AG04450 (cell line): ENCODE measurements around the gene SCRN1. TPM values are rescaled to one million over a fixed set of nuclear protein-coding genes. Genes with fewer than 3 reads are reported as not detected.

Experiments used
- CTCF ChIA-PET: fragments of 300-600, 350-600 bp; formaldehyde crosslinking; extraction: SDS; loops from one replicate; lab custom pipeline; 2022; ENCODE audit warnings: antibody characterized with exemption, inconsistent platforms; lab: Charles Lee
- POLR2A ChIA-PET: fragments of 350-600 bp; formaldehyde crosslinking; extraction: SDS; loops from one replicate; lab custom pipeline; 2021; ENCODE audit warnings: antibody characterized with exemption, inconsistent platforms; lab: Yijun Ruan, JAX
- DNase-seq: peaks from one replicate; pipeline ENCODE4 v3.0.0-alpha.2; 2011; ENCODE audit warnings: low read depth, low spot score
- H3K27ac ChIP-seq: one replicate; pipeline ENCODE4 v1.5.1; 2012; ENCODE audit warnings: low read depth, low read length, control low read depth
- H3K27me3 ChIP-seq: one replicate; pipeline ENCODE4 v1.6.0; 2012; ENCODE audit warnings: low read length; ENCODE audit not compliant: control insufficient read depth, insufficient read depth
- H3K4me3 ChIP-seq: 2 replicates; pipeline ENCODE4 v1.5.1; 2011; ENCODE audit warnings: mild to moderate bottlenecking, low read depth, low read length, control low read depth
- H3K9me3 ChIP-seq: 2 replicates; pipeline ENCODE4 v1.5.1; 2012; ENCODE audit warnings: low read length; ENCODE audit not compliant: control insufficient read depth, insufficient read depth
- CTCF ChIP-seq: IDR thresholded peaks from 2 replicates; pipeline ENCODE4 v1.5.1; 2011; ENCODE audit warnings: low read depth, low read length, control low read depth, inconsistent platforms
- polyA plus RNA-seq: library from polyadenylated mRNA; depleted of rRNA; stranded (reverse); fragments of >200 nt; gene quantifications from 2 replicates; pipeline ENCODE4 v1.2.3, GENCODE V29; 2011

The SCRN1 gene
- polyA plus RNA-seq, 1 experiment = 123 TPM

- H3K4me3 ChIP-seq = no peak overlapping the region
- no peaks in the 10 kb centered on the region for H3K27me3 ChIP-seq
- H3K27ac ChIP-seq = no peak overlapping the region
- ChIA-PET POLR2A (no interaction called here), CTCF (no interaction called here)
- no peak for TF ChIP-seq CTCF
- no peak for DNase-seq
- peaks cover 4% of the 10 kb centered on the region; the same call in 1 of the 2 replicates for H3K9me3 ChIP-seq
Measured at GRCh38 chr7:29955075-29955792, 34.4 kb downstream of the SCRN1 start.

GRCh38 chr7:29953726-29954347 is 35.8 kb downstream of the SCRN1 start:
- ChIA-PET CTCF (interaction anchor here (0.9 to 3.2 kb wide), 3 partner anchors 32 to 110 kb away, joined by 3 to 13 read pairs (median 6); no protein-coding TSS in a partner anchor), POLR2A (interaction anchor here (0.6 kb wide), 1 partner anchor 10 kb away, joined by 8 read pairs; no protein-coding TSS in a partner anchor)
- no peak overlapping the region for H3K4me3 ChIP-seq
- H3K27me3 ChIP-seq = no peaks in the 10 kb centered on the region
- TF ChIP-seq CTCF = no peak
- no peak for DNase-seq
- peaks cover 9% of the 10 kb centered on the region; the same call in 1 of the 2 replicates for H3K9me3 ChIP-seq
- no peak overlapping the region for H3K27ac ChIP-seq

GRCh38 chr7:29951206-29951605 is 38.4 kb downstream of the SCRN1 start:
- TF ChIP-seq CTCF = no peak
- POLR2A ChIA-PET = no interaction called here
- no peak for DNase-seq
- Histone ChIP-seq H3K27me3 (no peaks in the 10 kb centered on the region), H3K27ac (no peak overlapping the region), H3K9me3 (peaks cover 9% of the 10 kb centered on the region; the same call in 1 of the 2 replicates), H3K4me3 (no peak overlapping the region)
- CTCF ChIA-PET = interaction anchor here (1.8 to 3.2 kb wide), 2 partner anchors 29 to 111 kb away, joined by 5 to 13 read pairs; no protein-coding TSS in a partner anchor

- ChIA-PET POLR2A (no interaction called here), CTCF (interaction anchor here (1.8 kb wide), 1 partner anchor 29 kb away, joined by 5 read pairs; no protein-coding TSS in a partner anchor)
- Histone ChIP-seq H3K9me3 (peaks cover 9% of the 10 kb centered on the region; the same call in 1 of the 2 replicates), H3K27ac (no peak overlapping the region), H3K4me3 (no peak overlapping the region), H3K27me3 (no peaks in the 10 kb centered on the region)
- no peak for TF ChIP-seq CTCF
- no peak for DNase-seq
Measured at GRCh38 chr7:29950480-29950879, 39.1 kb downstream of the SCRN1 start.

GRCh38 chr7:29948587-29948986 is 41.0 kb downstream of the SCRN1 start:
- no peaks in the 10 kb centered on the region for H3K27me3 ChIP-seq
- ChIA-PET POLR2A (no interaction called here), CTCF (no interaction called here)
- peaks cover 9% of the 10 kb centered on the region; the same call in 1 of the 2 replicates for H3K9me3 ChIP-seq
- DNase-seq = no peak
- H3K27ac ChIP-seq = no peak overlapping the region
- TF ChIP-seq CTCF = no peak
- H3K4me3 ChIP-seq = no peak overlapping the region
